ENCODE measurements around the gene LDLR. TPM values are rescaled to one million over a fixed set of nuclear protein-coding genes. Genes with fewer than 3 reads are reported as not detected.

The LDLR gene
- polyA plus RNA-seq, 2 donors = 51.9 to 66.7 TPM

DNA sequence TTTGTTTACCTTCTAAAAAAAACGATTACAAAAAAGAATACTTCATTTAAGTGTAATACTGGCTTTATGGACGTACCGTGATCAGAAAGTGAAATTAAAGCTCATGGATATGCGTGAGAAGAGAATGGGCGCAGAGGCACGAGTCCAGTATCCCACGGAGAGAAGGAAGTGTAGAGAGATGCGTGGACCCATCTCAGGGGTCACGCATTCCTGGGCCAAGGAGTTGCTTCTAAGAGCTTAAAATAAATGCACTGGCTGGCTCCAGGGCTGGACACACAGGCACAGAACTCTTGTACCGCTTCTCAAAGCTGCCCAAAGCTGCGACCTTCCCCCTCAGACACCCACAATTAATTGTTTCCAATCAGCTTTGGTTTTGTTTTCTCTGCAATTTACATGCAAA, 75.0 kb downstream of the LDLR start:
- Histone ChIP-seq H3K36me3 (ENCODE audit: control insufficient read depth in 2 of 2, insufficient read depth in 2 of 2, low read length in 1 of 2) (peaks cover 0 to 13% of the 10 kb centered on the region in 2 donors), H3K4me1 (ENCODE audit: control insufficient read depth in 2 of 2, insufficient read depth in 2 of 2, low read length in 1 of 2) (peaks cover 0 to 2% of the 10 kb centered on the region in 2 donors), H3K9me3 (ENCODE audit: control insufficient read depth in 2 of 2, insufficient read depth in 1 of 2, low read depth in 1 of 2, low read length in 1 of 2) (no peaks in the 10 kb centered on the region), H3K27me3 (ENCODE audit: control insufficient read depth in 1 of 2, insufficient read depth in 2 of 2, low read length in 2 of 2) (no peaks in the 10 kb centered on the region), H3K4me3 (ENCODE audit: low read depth in 1 of 2, low read length in 2 of 2) (no peak overlapping the region), H3K27ac (ENCODE audit: low read depth in 2 of 2, low read length in 1 of 2) (peak overlapping the region; percentile 68 to 86)
- 71 to 75% methylated on average over 11 of the region's 11 CpGs for WGBS, 2 donors

- no peak overlapping the region for H3K4me3 ChIP-seq (ENCODE audit: low read depth in 1 of 2, low read length in 2 of 2)
- WGBS, 2 donors = 58 to 69% methylated on average over 17 of the region's 17 CpGs
- H3K4me1 ChIP-seq (ENCODE audit: control insufficient read depth in 2 of 2, insufficient read depth in 2 of 2, low read length in 1 of 2) = peaks cover 0 to 2% of the 10 kb centered on the region in 2 donors
- peak overlapping the region; percentile 78 to 86 for H3K27ac ChIP-seq (ENCODE audit: low read depth in 2 of 2, low read length in 1 of 2)
- no peaks in the 10 kb centered on the region for H3K27me3 ChIP-seq (ENCODE audit: control insufficient read depth in 1 of 2, insufficient read depth in 2 of 2, low read length in 2 of 2)
- H3K36me3 ChIP-seq (ENCODE audit: control insufficient read depth in 2 of 2, insufficient read depth in 2 of 2, low read length in 1 of 2) = peaks cover 0 to 16% of the 10 kb centered on the region in 2 donors
- no peaks in the 10 kb centered on the region for H3K9me3 ChIP-seq (ENCODE audit: control insufficient read depth in 2 of 2, insufficient read depth in 1 of 2, low read depth in 1 of 2, low read length in 1 of 2)
Measured at GRCh38 chr19:11164879-11165406, 75.7 kb downstream of the LDLR start.

DNA sequence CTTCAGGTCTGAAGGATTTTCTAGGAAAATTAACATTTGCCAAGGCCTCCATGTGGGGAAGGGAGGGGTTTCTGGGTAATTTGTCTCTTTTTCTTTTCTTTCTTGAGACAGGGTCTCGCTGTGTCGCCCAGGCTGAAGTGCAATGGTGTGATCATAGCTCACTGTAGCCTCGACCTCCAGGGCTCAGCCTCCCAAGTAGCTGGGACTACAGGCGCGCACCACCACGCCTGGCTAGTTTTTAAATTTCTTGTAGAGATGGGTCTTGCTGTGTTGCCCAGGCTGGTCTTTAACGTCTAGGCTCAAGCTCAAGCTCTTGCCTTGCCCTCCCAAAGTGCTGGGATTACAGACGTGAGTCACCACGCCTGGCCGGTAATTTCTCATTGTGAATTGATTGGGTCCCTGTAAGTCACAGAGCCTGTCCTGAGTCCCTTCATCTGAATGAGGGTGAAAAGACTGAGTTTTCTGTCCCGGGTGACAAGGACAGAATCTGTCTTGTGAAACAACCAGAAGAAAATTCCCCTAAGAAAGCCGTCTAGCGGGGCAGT, 76.3 kb downstream of the LDLR start:
- H3K36me3 ChIP-seq (ENCODE audit: control insufficient read depth in 2 of 2, insufficient read depth in 2 of 2, low read length in 1 of 2) = peaks cover 0 to 22% of the 10 kb centered on the region in 2 donors
- no peak overlapping the region for H3K4me3 ChIP-seq (ENCODE audit: low read depth in 1 of 2, low read length in 2 of 2)
- no peaks in the 10 kb centered on the region for H3K27me3 ChIP-seq (ENCODE audit: control insufficient read depth in 1 of 2, insufficient read depth in 2 of 2, low read length in 2 of 2)
- no peaks in the 10 kb centered on the region for H3K9me3 ChIP-seq (ENCODE audit: control insufficient read depth in 2 of 2, insufficient read depth in 1 of 2, low read depth in 1 of 2, low read length in 1 of 2)
- 75 to 79% methylated on average over 13 of the region's 13 CpGs for WGBS, 2 donors
- peak overlapping the region; percentile 78 to 86 for H3K27ac ChIP-seq (ENCODE audit: low read depth in 2 of 2, low read length in 1 of 2)
- H3K4me1 ChIP-seq (ENCODE audit: control insufficient read depth in 2 of 2, insufficient read depth in 2 of 2, low read length in 1 of 2) = peaks cover 0 to 2% of the 10 kb centered on the region in 2 donors

GRCh38 chr19:11166281-11167142, 77.2 kb downstream of the LDLR start:
- H3K9me3 ChIP-seq (ENCODE audit: control insufficient read depth in 2 of 2, insufficient read depth in 1 of 2, low read depth in 1 of 2, low read length in 1 of 2) = no peaks in the 10 kb centered on the region
- peaks cover 0 to 22% of the 10 kb centered on the region in 2 donors for H3K36me3 ChIP-seq (ENCODE audit: control insufficient read depth in 2 of 2, insufficient read depth in 2 of 2, low read length in 1 of 2)
- WGBS, 2 donors = 59 to 64% methylated on average over 26 of the region's 26 CpGs
- H3K4me3 ChIP-seq (ENCODE audit: low read depth in 1 of 2, low read length in 2 of 2) = no peak overlapping the region
- H3K4me1 ChIP-seq (ENCODE audit: control insufficient read depth in 2 of 2, insufficient read depth in 2 of 2, low read length in 1 of 2) = peaks cover 0 to 2% of the 10 kb centered on the region in 2 donors
- H3K27me3 ChIP-seq (ENCODE audit: control insufficient read depth in 1 of 2, insufficient read depth in 2 of 2, low read length in 2 of 2) = no peaks in the 10 kb centered on the region
- peak overlapping the region; percentile 62 to 86 for H3K27ac ChIP-seq (ENCODE audit: low read depth in 2 of 2, low read length in 1 of 2)

DNA sequence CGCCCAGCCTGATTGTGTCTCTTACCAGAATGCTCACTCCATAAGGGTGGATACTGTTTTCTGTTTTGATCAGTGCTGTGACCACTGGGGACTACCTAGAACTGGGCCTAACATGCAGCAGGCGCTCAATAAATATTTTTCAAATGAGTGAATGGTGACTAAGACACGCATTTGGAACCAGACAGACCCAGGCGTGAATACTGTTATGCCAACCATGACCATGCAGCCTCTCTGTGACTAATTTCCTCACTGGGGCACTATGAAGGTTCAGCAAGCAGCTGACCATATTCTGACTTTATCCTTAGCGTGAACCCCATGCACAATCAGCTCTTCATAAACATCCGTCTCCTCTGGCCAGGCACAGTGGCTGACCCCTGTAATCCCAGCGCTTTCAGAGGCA, 79.3 kb downstream of the LDLR start:
- Histone ChIP-seq H3K9me3 (ENCODE audit: control insufficient read depth in 2 of 2, insufficient read depth in 1 of 2, low read depth in 1 of 2, low read length in 1 of 2) (no peaks in the 10 kb centered on the region), H3K36me3 (ENCODE audit: control insufficient read depth in 2 of 2, insufficient read depth in 2 of 2, low read length in 1 of 2) (peaks cover 0 to 28% of the 10 kb centered on the region in 2 donors), H3K27me3 (ENCODE audit: control insufficient read depth in 1 of 2, insufficient read depth in 2 of 2, low read length in 2 of 2) (no peaks in the 10 kb centered on the region), H3K4me3 (ENCODE audit: low read depth in 1 of 2, low read length in 2 of 2) (no peak overlapping the region), H3K4me1 (ENCODE audit: control insufficient read depth in 2 of 2, insufficient read depth in 2 of 2, low read length in 1 of 2) (peaks cover 0 to 2% of the 10 kb centered on the region in 2 donors), H3K27ac (ENCODE audit: low read depth in 2 of 2, low read length in 1 of 2) (peak overlapping the region; percentile 43 to 69)
- WGBS, 2 donors = 69 to 82% methylated on average over 7 of the region's 7 CpGs

- WGBS, 2 donors = 81 to 84% methylated on average over 31 of the region's 31 CpGs
- Histone ChIP-seq H3K4me3 (ENCODE audit: low read depth in 1 of 2, low read length in 2 of 2) (no peak overlapping the region), H3K27ac (ENCODE audit: low read depth in 2 of 2, low read length in 1 of 2) (peak overlapping the region; percentile 8 to 28), H3K36me3 (ENCODE audit: control insufficient read depth in 2 of 2, insufficient read depth in 2 of 2, low read length in 1 of 2) (peaks cover 0 to 35% of the 10 kb centered on the region in 2 donors), H3K4me1 (ENCODE audit: control insufficient read depth in 2 of 2, insufficient read depth in 2 of 2, low read length in 1 of 2) (peaks cover 2 to 3% of the 10 kb centered on the region in 2 donors), H3K27me3 (ENCODE audit: control insufficient read depth in 1 of 2, insufficient read depth in 2 of 2, low read length in 2 of 2) (no peaks in the 10 kb centered on the region), H3K9me3 (ENCODE audit: control insufficient read depth in 2 of 2, insufficient read depth in 1 of 2, low read depth in 1 of 2, low read length in 1 of 2) (no peaks in the 10 kb centered on the region)
Measured at GRCh38 chr19:11169896-11170678, 80.8 kb downstream of the LDLR start.

- WGBS, 2 donors = 76 to 80% methylated on average over 5 of the region's 5 CpGs
- peaks cover 3 to 41% of the 10 kb centered on the region in 2 donors for H3K36me3 ChIP-seq (ENCODE audit: control insufficient read depth in 2 of 2, insufficient read depth in 2 of 2, low read length in 1 of 2)
- H3K4me3 ChIP-seq (ENCODE audit: low read depth in 1 of 2, low read length in 2 of 2) = no peak overlapping the region
- peaks cover 0 to 3% of the 10 kb centered on the region in 2 donors for H3K4me1 ChIP-seq (ENCODE audit: control insufficient read depth in 2 of 2, insufficient read depth in 2 of 2, low read length in 1 of 2)
- no peaks in the 10 kb centered on the region for H3K9me3 ChIP-seq (ENCODE audit: control insufficient read depth in 2 of 2, insufficient read depth in 1 of 2, low read depth in 1 of 2, low read length in 1 of 2)
- H3K27ac ChIP-seq (ENCODE audit: low read depth in 2 of 2, low read length in 1 of 2) = no peak overlapping the region
- no peaks in the 10 kb centered on the region for H3K27me3 ChIP-seq (ENCODE audit: control insufficient read depth in 1 of 2, insufficient read depth in 2 of 2, low read length in 2 of 2)
Measured at GRCh38 chr19:11171144-11171543, 81.9 kb downstream of the LDLR start.

DNA sequence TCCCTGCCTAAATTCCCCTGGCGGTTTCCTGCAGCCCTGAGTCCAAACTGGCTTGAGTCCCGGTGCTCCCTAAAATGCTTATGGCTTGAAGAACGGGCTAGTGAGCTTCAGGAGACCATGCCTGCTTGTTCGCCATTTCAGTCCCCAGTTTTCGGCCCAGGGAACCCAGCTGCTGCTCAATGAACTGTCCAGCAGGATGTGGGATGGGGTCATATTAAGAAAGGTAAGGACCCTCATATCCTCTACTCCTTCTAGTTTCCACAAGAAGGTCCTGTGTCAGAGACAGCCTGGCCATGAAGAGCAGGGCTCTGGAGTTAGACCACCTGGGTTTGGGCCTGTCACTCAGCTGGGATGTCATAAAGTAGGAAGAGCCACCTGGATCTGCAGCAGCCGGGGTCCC, 83.3 kb downstream of the LDLR start:
- peak overlapping the region in 1 of 2 donors; percentile 42 for H3K27ac ChIP-seq (ENCODE audit: low read depth in 2 of 2, low read length in 1 of 2)
- H3K36me3 ChIP-seq (ENCODE audit: control insufficient read depth in 2 of 2, insufficient read depth in 2 of 2, low read length in 1 of 2) = peaks cover 3 to 42% of the 10 kb centered on the region in 2 donors
- H3K4me1 ChIP-seq (ENCODE audit: control insufficient read depth in 2 of 2, insufficient read depth in 2 of 2, low read length in 1 of 2) = peaks cover 0 to 3% of the 10 kb centered on the region in 2 donors
- H3K9me3 ChIP-seq (ENCODE audit: control insufficient read depth in 2 of 2, insufficient read depth in 1 of 2, low read depth in 1 of 2, low read length in 1 of 2) = no peaks in the 10 kb centered on the region
- WGBS, 2 donors = 78 to 81% methylated on average over 6 of the region's 6 CpGs
- H3K27me3 ChIP-seq (ENCODE audit: control insufficient read depth in 1 of 2, insufficient read depth in 2 of 2, low read length in 2 of 2) = no peaks in the 10 kb centered on the region
- no peak overlapping the region for H3K4me3 ChIP-seq (ENCODE audit: low read depth in 1 of 2, low read length in 2 of 2)

DNA sequence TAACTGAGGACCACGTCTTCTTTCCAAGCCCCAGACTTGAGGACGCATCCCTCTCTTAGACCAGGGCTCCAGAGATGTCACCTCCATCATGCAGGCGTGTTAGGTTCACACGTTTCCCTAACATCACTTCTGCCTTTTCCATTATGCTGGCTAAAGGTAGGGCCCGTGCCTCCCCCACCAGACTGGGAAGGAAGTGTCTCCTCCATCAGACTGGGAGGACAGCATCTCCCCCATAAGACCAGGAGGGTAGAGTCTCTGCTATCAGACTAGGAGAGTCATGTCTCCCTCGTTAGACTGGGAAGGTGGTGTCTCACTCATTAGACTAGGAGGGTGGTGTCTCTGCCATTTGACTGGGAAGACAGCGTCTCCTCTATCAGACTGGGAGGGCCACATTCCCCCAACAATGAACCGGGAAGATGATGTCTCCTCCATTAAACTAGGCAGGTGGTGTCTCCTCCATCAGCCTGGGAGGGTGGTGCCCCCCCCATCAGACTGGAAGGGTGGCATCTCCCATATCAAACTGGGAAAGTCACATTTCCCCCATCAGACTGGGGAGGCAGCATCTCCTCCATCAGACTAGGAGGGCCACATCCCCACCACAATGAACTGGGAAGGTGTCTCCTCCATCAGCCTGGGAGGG, 84.4 kb downstream of the LDLR start:
- peaks cover 3 to 36% of the 10 kb centered on the region in 2 donors for H3K36me3 ChIP-seq (ENCODE audit: control insufficient read depth in 2 of 2, insufficient read depth in 2 of 2, low read length in 1 of 2)
- no peak overlapping the region for H3K27ac ChIP-seq (ENCODE audit: low read depth in 2 of 2, low read length in 1 of 2)
- 77 to 82% methylated on average over 8 of the region's 8 CpGs for WGBS, 2 donors

More for the DNA sequence above, 84.4 kb downstream of the LDLR start:
- Histone ChIP-seq H3K4me1 (ENCODE audit: control insufficient read depth in 2 of 2, insufficient read depth in 2 of 2, low read length in 1 of 2) (peaks cover 0 to 3% of the 10 kb centered on the region in 2 donors), H3K9me3 (ENCODE audit: control insufficient read depth in 2 of 2, insufficient read depth in 1 of 2, low read depth in 1 of 2, low read length in 1 of 2) (no peaks in the 10 kb centered on the region), H3K27me3 (ENCODE audit: control insufficient read depth in 1 of 2, insufficient read depth in 2 of 2, low read length in 2 of 2) (no peaks in the 10 kb centered on the region), H3K4me3 (ENCODE audit: low read depth in 1 of 2, low read length in 2 of 2) (no peak overlapping the region)

Data from esophagus (tissue), 2 donors.